ENCODE measurements around the gene INPPL1.

The INPPL1 gene

DNA sequence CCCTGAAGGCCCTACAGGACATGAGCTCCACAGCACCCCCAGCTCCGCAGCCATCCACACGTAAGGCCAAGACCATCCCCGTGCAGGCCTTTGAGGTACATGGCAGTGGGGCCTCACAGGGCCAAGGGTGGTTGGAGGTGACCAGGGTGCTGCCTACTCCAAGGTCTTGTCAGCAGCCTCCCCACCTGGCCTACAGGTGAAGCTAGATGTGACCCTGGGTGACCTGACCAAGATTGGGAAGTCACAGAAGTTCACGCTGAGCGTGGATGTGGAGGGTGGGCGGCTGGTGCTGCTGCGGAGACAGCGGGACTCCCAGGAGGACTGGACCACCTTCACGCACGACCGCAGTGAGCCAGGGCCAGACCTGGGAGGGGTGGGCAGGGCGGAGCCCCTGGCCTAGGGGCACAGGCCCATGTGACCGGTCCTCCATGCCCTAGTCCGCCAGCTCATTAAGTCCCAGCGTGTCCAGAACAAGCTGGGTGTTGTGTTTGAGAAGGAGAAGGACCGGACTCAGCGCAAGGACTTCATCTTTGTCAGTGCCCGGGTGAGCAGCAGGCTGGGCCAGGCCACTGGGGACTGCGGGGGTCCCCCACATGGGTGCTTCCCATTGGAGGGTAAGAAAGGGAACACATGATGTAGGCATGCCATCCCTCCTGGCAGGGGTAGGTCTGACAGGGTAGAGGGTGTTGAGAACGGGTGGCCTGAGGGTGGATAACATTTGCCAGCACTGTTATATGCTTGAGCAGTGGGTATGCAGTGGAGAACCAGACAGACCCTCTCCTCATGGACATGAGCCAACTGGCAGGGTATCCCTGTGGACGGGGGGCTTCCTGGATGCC, 5.6 kb downstream of the INPPL1 start:
- no peak for TF ChIP-seq CTCF (IDR thresholded peaks at IDR 0.05; ENCODE audit: low read depth, low read length, missing control alignments)
- Histone ChIP-seq H3K27ac (no peak overlapping the region), H3K27me3 (replicated peaks) (no peaks in the 10 kb centered on the region), H3K36me3 (replicated peaks) (peaks cover 71% of the 10 kb centered on the region), H3K4me3 (ENCODE audit: low read depth, low read length) (no peak overlapping the region)
- no peak for DNase-seq
- in situ Hi-C loops (cut with HindIII; ENCODE audit: low pct_ligation_motif_present, low sequenced_read_pairs), result no loop called here

GRCh38 chr11:72230764-72231365, 6.3 kb downstream of the INPPL1 start:
- TF ChIP-seq CTCF (IDR thresholded peaks at IDR 0.05; ENCODE audit: low read depth, low read length, missing control alignments), result no peak
- H3K36me3 ChIP-seq (replicated peaks), result peaks cover 77% of the 10 kb centered on the region

GRCh38 chr11:72231396-72232259, 7.1 kb downstream of the INPPL1 start:
- TF ChIP-seq CTCF (IDR thresholded peaks at IDR 0.05; ENCODE audit: low read depth, low read length, missing control alignments), result no peak
- no peak overlapping the region for H3K27ac ChIP-seq

More at GRCh38 chr11:72230764-72231365, 6.3 kb downstream of the INPPL1 start:
- no peaks in the 10 kb centered on the region for H3K27me3 ChIP-seq (replicated peaks)
- H3K27ac ChIP-seq, result no peak overlapping the region
- in situ Hi-C loops (cut with HindIII; ENCODE audit: low pct_ligation_motif_present, low sequenced_read_pairs), result no loop called here
- H3K4me3 ChIP-seq (ENCODE audit: low read depth, low read length), result no peak overlapping the region
- DNase-seq, result no peak

GRCh38 chr11:72232260-72233055, 7.9 kb downstream of the INPPL1 start:
- H3K36me3 ChIP-seq (replicated peaks), result peaks cover 89% of the 10 kb centered on the region
- H3K27me3 ChIP-seq (replicated peaks), result no peaks in the 10 kb centered on the region
- no peak for TF ChIP-seq CTCF (IDR thresholded peaks at IDR 0.05; ENCODE audit: low read depth, low read length, missing control alignments)
- in situ Hi-C loops (cut with HindIII; ENCODE audit: low pct_ligation_motif_present, low sequenced_read_pairs), result no loop called here
- no peak overlapping the region for H3K4me3 ChIP-seq (ENCODE audit: low read depth, low read length)
- no peak overlapping the region for H3K27ac ChIP-seq
- DNase-seq, result no peak

More at GRCh38 chr11:72231396-72232259, 7.1 kb downstream of the INPPL1 start:
- in situ Hi-C loops (cut with HindIII; ENCODE audit: low pct_ligation_motif_present, low sequenced_read_pairs), result no loop called here
- no peaks in the 10 kb centered on the region for H3K27me3 ChIP-seq (replicated peaks)
- no peak overlapping the region for H3K4me3 ChIP-seq (ENCODE audit: low read depth, low read length)
- H3K36me3 ChIP-seq (replicated peaks), result peaks cover 81% of the 10 kb centered on the region
- DNase-seq, result no peak

- H3K36me3 ChIP-seq (replicated peaks), result peaks cover 92% of the 10 kb centered on the region
- TF ChIP-seq CTCF (IDR thresholded peaks at IDR 0.05; ENCODE audit: low read depth, low read length, missing control alignments), result no peak
- in situ Hi-C loops (cut with HindIII; ENCODE audit: low pct_ligation_motif_present, low sequenced_read_pairs), result no loop called here
- no peak overlapping the region for H3K4me3 ChIP-seq (ENCODE audit: low read depth, low read length)
- H3K27me3 ChIP-seq (replicated peaks), result no peaks in the 10 kb centered on the region
- DNase-seq, result no peak
- no peak overlapping the region for H3K27ac ChIP-seq
Measured at GRCh38 chr11:72233056-72233772, 8.6 kb downstream of the INPPL1 start.
